UCSD-AML1 (cell line): ENCODE results near the gene MLLT6.
A peak's percentile ranks its signal among the peaks of the same experiment; 100 is the strongest.
"Not testable (repeated sequence)": the region's sequence is repeated elsewhere in the genome, so short reads cannot be mapped to it uniquely, and the experiment has no call there.

Source experiments
- DNase-seq: peaks from one replicate; lab custom pipeline; 2025; ENCODE audit not compliant: unreplicated experiment; lab: John Stamatoyannopoulos, UW

The MLLT6 gene

DNA sequence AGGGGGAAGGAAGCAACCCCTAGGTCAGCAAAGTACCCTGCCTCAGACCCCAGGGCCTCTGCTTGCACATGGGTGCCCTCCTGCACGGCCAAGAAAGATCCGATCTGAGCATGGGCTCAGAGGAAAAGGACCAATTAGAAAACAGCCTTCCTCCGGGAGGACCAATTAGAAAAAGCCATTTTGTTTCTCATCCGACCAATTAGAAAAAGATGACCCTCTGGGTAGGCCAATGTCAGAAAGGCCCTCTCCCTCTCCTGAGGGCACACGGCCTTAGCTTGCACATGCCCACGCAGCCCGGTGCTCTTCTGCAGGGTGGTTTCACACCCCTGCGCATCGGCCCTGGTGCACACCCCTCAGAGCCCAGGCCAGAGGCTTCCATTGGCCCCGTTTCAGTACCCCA is 20.0 kb downstream of the MLLT6 start:
- DNase-seq: no peak

GRCh38 chr17:38726145-38726544 is 21.1 kb downstream of the MLLT6 start:
- not testable (repeated sequence) for DNase-seq

- DNase-seq: no peak
Measured at GRCh38 chr17:38727736-38728135, 22.7 kb downstream of the MLLT6 start.

DNA sequence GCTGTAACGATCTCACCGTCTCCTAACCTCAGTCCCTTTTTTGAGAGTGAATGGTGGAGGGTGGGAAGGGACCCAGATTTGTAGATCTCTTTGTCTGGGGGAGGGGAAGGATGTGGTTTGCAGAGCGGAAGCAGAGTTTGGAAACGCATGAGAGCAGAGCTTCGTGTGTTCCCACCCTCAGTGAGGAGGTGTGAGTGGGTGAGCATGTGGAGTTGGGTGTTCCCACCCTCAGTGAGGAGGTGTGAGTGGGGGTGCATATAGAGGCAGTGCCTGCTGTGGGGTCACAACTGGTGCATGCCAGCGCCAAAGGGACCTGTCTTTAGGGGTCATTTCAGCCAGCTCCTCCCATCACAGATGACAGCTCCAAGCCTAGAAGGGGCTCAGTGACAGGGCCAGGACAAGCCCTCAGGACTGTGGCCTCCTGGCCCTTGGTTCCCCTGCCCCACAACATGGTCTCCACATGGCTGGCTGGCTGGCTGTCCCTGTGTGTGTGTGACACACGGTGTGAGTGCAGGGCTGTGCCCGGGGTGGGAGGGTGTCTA is 23.3 kb downstream of the MLLT6 start:
- DNase-seq: peak; percentile 67

GRCh38 chr17:38729368-38729885 is 24.4 kb downstream of the MLLT6 start:
- no peak for DNase-seq

GRCh38 chr17:38729886-38730525 is 24.9 kb downstream of the MLLT6 start, which contains the start of gene CISD3:
TSS of gene CISD3 (plus strand) at chr17:38730341. CDS start at chr17:38730359, 18 bp downstream.
- DNase-seq: peak; percentile 90

GRCh38 chr17:38730526-38731379 is 25.7 kb downstream of the MLLT6 start:
- peak; percentile 52 for DNase-seq

DNA sequence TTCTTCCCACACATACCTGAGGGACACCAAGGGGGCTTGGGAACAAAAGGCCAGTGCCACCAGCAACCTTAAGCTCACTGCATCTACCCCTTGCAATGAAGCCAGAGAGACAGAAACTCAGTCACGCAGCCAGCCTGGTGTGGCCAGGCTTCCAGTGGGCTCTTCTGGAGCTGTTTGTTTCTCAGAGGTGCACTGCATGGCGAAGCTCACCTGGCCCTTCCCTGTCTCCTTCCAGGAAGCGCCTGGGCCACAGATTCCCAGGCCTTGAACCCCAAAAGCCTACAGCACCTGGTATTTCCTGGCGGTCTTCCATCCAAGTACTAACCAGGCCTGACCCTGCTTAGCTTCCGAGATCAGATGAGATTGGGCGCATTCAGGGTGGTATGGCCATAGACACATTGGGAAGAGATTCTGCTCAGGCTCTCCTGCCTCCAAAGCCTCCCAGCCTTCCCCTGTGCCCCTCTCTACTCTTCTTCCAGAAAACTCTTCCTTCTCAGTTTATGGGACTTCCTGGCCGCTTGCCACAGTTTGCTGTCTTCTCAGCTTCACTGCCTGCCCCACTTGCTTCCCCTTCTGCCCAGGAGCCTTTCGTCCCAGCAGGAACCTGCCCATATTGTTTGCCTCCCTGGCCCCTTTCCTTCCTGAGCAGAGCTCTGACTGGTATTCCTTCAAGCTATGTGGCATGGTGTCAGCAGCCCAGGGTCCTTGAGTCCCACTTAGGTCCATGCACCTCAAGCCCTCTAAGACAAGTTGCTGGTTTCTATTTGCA is 26.6 kb downstream of the MLLT6 start:
- peak; percentile 50 for DNase-seq

DNA sequence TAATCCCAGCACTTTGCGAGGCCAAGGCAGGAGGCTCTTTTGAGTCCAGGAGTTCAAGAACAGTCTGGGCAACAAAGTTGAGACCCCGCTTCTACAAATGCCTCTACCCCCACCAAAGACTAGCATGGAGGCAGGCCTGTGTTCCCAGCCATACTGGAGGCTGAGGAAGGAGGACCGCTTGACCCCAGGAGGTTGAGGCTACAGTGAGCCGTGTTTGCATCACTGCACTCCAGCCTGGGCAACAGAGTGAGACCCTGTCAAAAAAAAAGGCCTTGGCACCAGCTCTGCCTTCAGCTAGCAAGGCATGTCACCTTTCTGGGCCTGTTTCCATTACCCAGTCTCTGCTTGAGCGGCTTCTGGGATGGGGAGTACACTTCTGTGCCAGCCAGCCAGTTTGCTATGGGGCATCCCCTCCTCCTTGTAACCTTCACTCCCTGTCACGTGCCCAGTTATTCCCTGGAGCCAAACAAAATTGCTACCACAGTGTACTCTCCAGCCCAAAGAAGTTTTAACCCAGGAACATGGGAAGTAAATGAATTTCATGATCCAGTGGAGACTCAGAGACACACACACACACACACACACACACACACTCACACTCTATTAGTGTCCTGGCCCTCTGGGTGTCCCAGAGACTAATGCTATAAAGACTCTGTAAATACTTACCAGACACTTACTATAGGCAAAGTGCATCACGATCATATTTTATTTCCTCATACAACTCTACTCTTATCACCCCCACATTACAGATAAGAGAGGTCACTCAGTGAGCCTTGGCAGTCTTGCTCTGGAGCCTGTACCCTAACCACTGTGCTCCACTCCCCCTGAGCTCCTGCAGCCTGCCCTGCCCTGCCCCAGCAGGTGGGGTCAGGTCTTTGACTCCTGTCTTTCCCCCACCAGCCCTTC is 27.6 kb downstream of the MLLT6 start:
- no peak for DNase-seq

DNA sequence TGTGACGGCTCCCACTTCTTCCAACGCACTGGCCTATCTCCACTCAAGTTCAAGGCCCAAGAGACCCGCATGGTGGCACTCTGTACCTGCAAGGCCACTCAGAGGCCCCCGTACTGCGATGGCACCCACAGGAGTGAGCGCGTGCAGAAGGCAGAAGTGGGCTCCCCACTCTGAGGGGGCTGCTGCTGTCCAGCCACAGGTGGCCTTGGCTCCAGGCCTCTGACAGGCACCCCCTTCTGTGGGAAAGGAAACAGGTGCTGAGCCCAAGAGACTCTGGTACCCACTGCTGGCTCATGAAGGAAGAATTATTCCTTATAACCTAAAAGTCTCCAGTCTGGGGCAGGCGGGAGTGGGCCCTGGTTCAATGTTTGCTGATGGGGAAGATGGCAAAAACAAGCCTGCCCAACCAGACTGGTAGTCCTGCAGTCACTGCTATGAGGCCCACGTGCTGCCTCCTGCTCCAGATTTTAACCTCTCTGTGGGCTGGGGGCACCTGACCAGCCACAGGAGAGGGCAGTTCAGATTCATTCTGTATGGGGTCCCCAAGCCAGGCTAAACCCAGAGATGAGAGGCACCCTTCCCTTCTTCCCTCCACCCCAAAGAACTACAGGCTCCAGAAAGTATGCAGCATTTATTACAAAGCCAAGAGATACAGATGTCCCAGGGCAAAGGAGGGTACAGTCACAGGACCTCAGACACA is 28.4 kb downstream of the MLLT6 start:
- no peak for DNase-seq

DNA sequence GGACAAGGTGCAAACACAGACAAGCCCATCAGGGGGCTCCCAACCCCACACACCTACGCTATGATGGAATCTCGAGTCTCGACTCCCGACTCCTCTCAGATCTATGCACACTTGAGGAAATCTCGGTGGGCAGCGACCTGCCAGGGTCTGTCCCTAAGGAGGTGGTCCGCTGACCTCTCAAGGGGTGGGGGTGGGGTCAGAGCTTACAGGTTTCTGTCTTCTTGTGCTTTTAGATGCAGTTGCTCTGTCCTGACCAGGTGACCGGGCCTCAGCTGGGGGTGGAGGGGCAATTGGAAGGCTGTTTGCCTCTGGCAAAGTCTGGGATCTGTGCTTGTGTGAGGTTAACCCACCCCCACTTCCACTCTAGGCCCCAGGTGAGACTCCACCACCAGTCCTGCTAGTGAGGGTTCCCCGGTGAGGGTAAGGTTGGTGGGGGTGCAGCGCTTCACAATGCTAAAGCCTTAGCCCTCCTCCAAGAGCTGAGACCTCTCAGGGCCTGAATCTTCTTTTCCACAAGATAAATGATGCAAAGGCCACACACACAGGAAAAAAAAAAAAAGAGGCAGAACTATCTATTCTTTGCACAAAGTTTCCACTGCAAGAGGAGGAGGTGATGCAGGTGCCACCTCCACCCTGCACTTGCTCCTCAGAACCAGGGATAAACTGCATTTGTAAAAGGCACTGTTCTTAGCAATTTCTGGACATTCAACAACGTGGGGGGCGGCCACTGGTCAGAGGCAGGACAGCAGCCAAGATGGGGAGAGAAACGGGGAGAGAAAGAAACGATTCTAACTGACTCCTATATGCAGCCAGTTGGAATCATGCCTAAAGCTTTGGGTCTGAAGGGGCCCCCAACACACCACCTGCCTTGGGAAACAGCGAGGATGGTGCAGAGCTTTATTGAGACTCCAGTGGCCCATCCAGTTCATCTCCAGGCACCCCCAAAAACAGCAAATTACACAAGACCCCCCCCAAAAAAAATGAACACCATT is 29.2 kb downstream of the MLLT6 start:
- no peak for DNase-seq

DNA sequence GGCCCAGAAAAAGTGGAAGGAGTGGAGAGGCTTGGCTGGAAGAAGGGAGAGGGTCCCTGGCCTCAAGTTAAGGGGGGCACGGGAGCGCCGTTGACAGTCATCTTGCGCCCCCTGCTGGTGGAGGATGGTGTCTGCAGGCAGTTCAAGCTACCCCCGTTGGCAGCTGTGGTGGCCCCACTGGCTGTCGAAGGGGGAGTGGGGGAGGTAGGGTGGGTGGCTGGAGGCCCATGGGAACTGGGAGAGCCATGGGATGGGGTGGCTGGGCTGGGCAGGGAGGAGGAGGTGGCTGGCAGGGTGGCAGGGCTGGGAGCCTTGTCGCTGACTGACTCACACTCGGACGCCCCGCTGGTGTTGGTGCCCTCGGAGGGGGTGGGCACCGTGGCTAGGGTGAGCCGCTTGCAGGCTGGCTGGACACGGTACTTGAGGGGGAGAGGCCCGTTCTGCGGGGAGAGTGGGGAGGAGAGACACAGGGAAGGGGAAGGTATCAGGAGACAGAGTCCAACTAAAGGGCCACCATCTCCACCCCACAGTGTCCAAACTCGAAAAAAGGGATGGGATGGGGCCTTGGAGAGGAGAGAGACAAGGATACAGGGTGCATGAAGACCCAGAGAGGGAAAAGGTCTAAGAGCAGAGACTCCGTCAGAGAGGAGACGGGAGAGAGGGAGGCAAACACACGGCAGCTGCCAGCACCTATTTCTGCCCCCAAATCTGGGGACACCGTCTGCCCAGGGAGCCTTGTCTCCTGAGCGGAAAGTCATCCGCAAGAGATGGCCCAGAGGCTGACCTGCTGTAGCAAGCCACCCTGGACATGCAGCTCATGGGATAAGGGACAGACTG is 30.3 kb downstream of the MLLT6 start:
- DNase-seq: peak; percentile 46

GRCh38 chr17:38738007-38738662 is 33.1 kb downstream of the MLLT6 start:
- DNase-seq: no peak

- no peak for DNase-seq
Measured at GRCh38 chr17:38738686-38739085, 33.6 kb downstream of the MLLT6 start.

- no peak for DNase-seq
Measured at GRCh38 chr17:38739305-38739704, 34.2 kb downstream of the MLLT6 start.

- no peak for DNase-seq
Measured at GRCh38 chr17:38740044-38740443, 35.0 kb downstream of the MLLT6 start.

- no peak for DNase-seq
Measured at GRCh38 chr17:38740806-38741205, 35.7 kb downstream of the MLLT6 start.
